Stimulated activated CD8-positive, alpha-beta memory T cell treated with anti-CD3 and anti-CD28 coated beads, Interleukin-12 subunit alpha, Interleukin-12 subunit beta, amount 100 ng/mL, for 1 hour (primary cell): ENCODE measurements around the gene NDUFC2.
"Not testable (repeated sequence)": the region's sequence is repeated elsewhere in the genome, so short reads cannot be mapped to it uniquely, and the experiment has no call there.

ENCODE experiments used
- DNase-seq: peaks from one replicate; pipeline ENCODE4 v3.0.0-alpha.2; 2020; ENCODE audit warnings: low read depth

NDUFC2 gene

GRCh38 chr11:78030429-78031325 is 49.0 kb downstream of the NDUFC2 start:
- DNase-seq, result no peak

- DNase-seq, result not testable (repeated sequence)
Observed at GRCh38 chr11:78028423-78028822, 51.2 kb downstream of the NDUFC2 start.

GRCh38 chr11:78027759-78028158 is 51.9 kb downstream of the NDUFC2 start:
- DNase-seq, result no peak

GRCh38 chr11:78025378-78025777 is 54.3 kb downstream of the NDUFC2 start:
- DNase-seq, result no peak

GRCh38 chr11:78023426-78023825 is 56.2 kb downstream of the NDUFC2 start:
- DNase-seq, result no peak

- no peak for DNase-seq
Observed at GRCh38 chr11:78022397-78023396, 57.0 kb downstream of the NDUFC2 start, which contains the start of gene KCTD14. Gene KCTD14 (minus strand): TSS chr11:78023276. CDS start chr11:78023249, 27 bp downstream.

- no peak for DNase-seq
Observed at GRCh38 chr11:78021611-78022010, 58.1 kb downstream of the NDUFC2 start.

- DNase-seq, result no peak
Observed at GRCh38 chr11:78020246-78020645, 59.4 kb downstream of the NDUFC2 start.

- DNase-seq, result no peak
Observed at GRCh38 chr11:78019808-78020207, 59.9 kb downstream of the NDUFC2 start.
